ENCODE measurements around the gene SP140L. TPM values are rescaled to one million over a fixed set of nuclear protein-coding genes. Genes with fewer than 3 reads are reported as not detected.
A peak's percentile ranks its signal among the peaks of the same experiment; 100 is the strongest.

The SP140L gene
- total RNA-seq, 2 donors from 2014 or later: 3.6 to 15.2 TPM

DNA sequence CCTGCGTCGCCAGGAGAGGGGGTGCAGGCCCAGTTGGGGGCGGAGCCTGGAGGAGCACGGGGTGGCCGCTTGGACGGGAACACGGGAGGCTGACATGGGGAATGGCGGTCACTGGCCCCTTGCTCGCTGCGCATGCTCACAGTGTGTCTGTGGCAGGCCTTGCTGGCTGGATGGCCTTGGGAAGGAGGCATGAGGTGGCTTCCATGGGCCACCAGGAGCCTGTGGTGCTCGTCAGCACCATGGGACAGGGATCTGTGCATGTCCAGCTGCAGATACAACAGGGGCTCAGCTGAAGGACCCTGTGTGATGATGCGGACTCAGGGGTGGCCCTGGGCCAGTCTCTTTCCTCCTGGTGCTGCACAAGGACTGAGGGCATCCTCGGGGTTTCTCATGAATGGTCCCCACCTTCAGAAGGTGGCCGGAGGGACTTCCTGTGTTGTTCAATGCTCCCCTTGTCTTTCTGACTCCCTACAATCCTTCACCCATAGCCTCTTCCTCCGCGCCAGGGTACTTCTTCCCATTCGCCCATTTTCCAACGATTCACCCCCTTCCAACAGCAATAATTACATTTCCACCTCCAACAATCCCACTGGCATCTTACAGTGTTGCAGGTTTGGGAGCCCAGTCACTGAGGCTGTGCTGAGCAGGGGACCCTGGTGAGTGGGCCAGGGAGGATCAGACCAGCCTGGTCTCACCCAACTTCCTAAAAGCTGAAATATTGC, 3.4 kb upstream of the SP140L start:
- TF ChIP-seq, protein P1, sequence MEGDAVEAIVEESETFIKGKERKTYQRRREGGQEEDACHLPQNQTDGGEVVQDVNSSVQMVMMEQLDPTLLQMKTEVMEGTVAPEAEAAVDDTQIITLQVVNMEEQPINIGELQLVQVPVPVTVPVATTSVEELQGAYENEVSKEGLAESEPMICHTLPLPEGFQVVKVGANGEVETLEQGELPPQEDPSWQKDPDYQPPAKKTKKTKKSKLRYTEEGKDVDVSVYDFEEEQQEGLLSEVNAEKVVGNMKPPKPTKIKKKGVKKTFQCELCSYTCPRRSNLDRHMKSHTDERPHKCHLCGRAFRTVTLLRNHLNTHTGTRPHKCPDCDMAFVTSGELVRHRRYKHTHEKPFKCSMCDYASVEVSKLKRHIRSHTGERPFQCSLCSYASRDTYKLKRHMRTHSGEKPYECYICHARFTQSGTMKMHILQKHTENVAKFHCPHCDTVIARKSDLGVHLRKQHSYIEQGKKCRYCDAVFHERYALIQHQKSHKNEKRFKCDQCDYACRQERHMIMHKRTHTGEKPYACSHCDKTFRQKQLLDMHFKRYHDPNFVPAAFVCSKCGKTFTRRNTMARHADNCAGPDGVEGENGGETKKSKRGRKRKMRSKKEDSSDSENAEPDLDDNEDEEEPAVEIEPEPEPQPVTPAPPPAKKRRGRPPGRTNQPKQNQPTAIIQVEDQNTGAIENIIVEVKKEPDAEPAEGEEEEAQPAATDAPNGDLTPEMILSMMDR (IDR thresholded peaks at IDR 0.05): no peak
- TF ChIP-seq POLR2A (IDR thresholded peaks at IDR 0.05): no peak
- TF ChIP-seq POLR2AphosphoS5 (IDR thresholded peaks at IDR 0.05): no peak
- Histone ChIP-seq H3K27me3 (replicated peaks; ENCODE audit: insufficient read depth) (no peaks in the 10 kb centered on the region), H3K9me3 (no peaks in the 10 kb centered on the region), H3K27ac (no peak overlapping the region), H3K4me1 (replicated peaks) (no peaks in the 10 kb centered on the region), H3K36me3 (no peaks in the 10 kb centered on the region), H3K4me3 (no peak overlapping the region)
- intact Hi-C loops (cut with DNase I): no loop called here
- no peak for DNase-seq (ENCODE audit: low spot score)
- 92% methylated on average over 18 of the region's 18 CpGs for WGBS

- WGBS: 86% methylated on average over 5 of the region's 5 CpGs
- H3K27me3 ChIP-seq (replicated peaks; ENCODE audit: insufficient read depth): no peaks in the 10 kb centered on the region
- intact Hi-C loops (cut with DNase I): no loop called here
These were observed 2.5 kb upstream of the SP140L start for GRCh38 chr2:230324503-230324902.

DNA sequence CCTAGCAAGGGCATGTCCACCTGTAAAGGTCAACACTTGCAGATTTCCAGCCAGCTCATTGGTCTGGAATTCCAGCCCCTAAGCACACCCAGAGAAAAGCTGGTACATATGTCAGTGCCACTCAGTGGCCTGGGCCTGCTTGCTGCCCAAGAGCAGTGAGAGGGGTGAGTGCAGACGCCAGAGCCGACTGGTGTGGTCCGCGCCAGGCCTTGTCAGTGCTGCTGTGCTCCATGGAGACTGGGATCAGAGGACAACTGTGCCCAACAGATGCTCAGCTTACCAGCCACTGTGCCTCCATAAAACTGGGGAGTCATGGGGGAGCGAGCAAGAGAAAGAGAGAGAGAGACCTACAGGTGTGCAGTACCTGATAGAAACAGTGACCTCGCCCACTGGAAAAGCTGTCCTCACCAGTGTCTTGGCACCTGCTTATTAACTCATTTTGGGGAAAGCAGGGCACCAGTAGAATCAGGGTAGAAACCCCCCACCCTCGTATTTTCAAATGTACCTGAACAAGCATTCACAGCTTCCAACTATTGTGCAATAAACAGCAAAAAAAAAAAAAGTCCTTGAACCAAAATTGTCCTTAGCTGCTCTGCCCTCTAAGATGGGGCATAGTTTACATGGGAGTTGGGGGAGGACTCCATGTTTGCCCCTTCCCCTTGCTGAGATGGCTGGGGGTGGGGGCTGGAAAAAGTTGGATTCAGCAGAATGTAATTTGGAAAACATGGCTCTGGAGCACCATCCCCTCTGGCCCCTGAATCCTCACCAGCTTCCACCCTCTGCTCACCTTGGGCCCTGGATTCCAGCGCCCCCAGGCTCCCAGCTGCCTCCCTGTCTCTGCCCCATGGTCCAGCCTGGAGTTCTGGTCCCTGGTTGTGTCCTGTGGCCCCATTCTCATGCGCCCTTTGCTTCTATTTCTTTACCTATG, 1.4 kb upstream of the SP140L start:
- Histone ChIP-seq H3K27me3 (replicated peaks; ENCODE audit: insufficient read depth) (no peaks in the 10 kb centered on the region), H3K36me3 (no peaks in the 10 kb centered on the region), H3K4me1 (replicated peaks) (no peaks in the 10 kb centered on the region), H3K27ac (no peak overlapping the region), H3K4me3 (no peak overlapping the region), H3K9me3 (no peaks in the 10 kb centered on the region)
- intact Hi-C loops (cut with DNase I): no loop called here
- WGBS: 93% methylated on average over 8 of the region's 9 CpGs
- TF ChIP-seq POLR2A (IDR thresholded peaks at IDR 0.05): no peak
- no peak for TF ChIP-seq POLR2AphosphoS5 (IDR thresholded peaks at IDR 0.05)
- TF ChIP-seq, protein P1 (IDR thresholded peaks at IDR 0.05): no peak
- no peak for DNase-seq (ENCODE audit: low spot score)

More at GRCh38 chr2:230324503-230324902, 2.5 kb upstream of the SP140L start:
- no peak for DNase-seq (ENCODE audit: low spot score)
- no peak overlapping the region for H3K4me3 ChIP-seq
- no peaks in the 10 kb centered on the region for H3K36me3 ChIP-seq
- no peaks in the 10 kb centered on the region for H3K4me1 ChIP-seq (replicated peaks)
- no peaks in the 10 kb centered on the region for H3K9me3 ChIP-seq
- H3K27ac ChIP-seq: no peak overlapping the region
- TF ChIP-seq, protein P1 (IDR thresholded peaks at IDR 0.05): no peak
- TF ChIP-seq POLR2A (IDR thresholded peaks at IDR 0.05): no peak
- TF ChIP-seq POLR2AphosphoS5 (IDR thresholded peaks at IDR 0.05): no peak

DNA sequence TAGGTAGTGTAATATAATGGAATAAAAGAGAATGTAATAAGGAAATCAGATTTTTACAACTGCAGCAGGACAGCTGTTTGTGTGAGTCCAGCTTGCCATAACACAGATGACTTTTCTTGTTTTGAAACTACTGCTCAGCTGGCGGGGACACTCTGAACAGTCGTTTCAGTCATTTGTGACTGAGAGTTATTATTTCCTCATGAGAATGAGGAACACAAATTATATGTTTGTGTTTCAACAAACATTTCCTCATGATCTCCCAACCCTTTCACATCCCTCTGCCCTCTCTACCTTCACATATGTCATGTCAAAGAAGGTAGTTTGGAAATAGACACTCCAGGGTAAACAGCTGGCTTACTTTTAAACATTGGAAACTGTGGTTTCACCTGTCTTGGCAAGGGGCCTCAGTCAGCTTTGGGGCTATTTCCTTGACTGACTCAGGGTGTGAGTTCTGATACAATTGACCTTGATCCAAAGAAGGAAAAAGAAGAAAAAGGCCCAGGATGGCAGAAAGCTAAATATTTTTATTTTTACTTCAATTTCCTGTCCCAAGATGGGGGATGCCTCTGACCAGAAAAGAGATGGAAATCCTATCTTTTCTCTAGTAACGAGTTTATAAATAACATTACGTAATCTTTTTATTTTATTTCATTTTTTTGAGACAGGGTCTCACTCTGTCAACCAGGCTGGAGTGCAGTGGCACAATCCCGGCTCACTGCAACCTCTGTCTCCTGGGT, 593 bp downstream of the SP140L start:
- no peak for DNase-seq (ENCODE audit: low spot score)

More for the DNA sequence above, 593 bp downstream of the SP140L start:
- TF ChIP-seq, protein P1 (IDR thresholded peaks at IDR 0.05): no peak
- TF ChIP-seq POLR2A (IDR thresholded peaks at IDR 0.05): no peak
- Histone ChIP-seq H3K9me3 (no peaks in the 10 kb centered on the region), H3K36me3 (no peaks in the 10 kb centered on the region), H3K4me3 (peak overlapping the region; percentile 21 to 29), H3K27ac (peak overlapping the region; percentile 68 to 70), H3K4me1 (replicated peaks) (no peaks in the 10 kb centered on the region), H3K27me3 (replicated peaks; ENCODE audit: insufficient read depth) (no peaks in the 10 kb centered on the region)
- 66% methylated on average over 5 of the region's 5 CpGs for WGBS
- intact Hi-C loops (cut with DNase I): no loop called here

Measured in prostate gland (tissue), 2 donors.